ENCODE measurements around the gene RNU2-1. TPM values are rescaled to one million over a fixed set of nuclear protein-coding genes. Genes with fewer than 3 reads are reported as not detected.
A peak's percentile ranks its signal among the peaks of the same experiment; 100 is the strongest.
"Not testable (repeated sequence)": the region's sequence is repeated elsewhere in the genome, so short reads cannot be mapped to it uniquely, and the experiment has no call there.

Gene RNU2-1
- 1,000 to 10,000 TPM; 6,842 to 7,042 TPM for total RNA-seq

- H3K36me3 Mint-ChIP-seq (ENCODE audit: low read depth); CTCF ChIA-PET; H3K27me3 Mint-ChIP-seq; H3K27ac Mint-ChIP-seq; H3K4me1 Mint-ChIP-seq; DNase-seq; H3K9me3 Mint-ChIP-seq; H3K4me3 Mint-ChIP-seq; POLR2A ChIA-PET: not testable (repeated sequence)
These were observed at the start of gene RNU2-1 for GRCh38 chr17:43233877-43234276. RNU2-1 (minus strand) TSS chr17:43233977.

- H3K4me1 Mint-ChIP-seq; POLR2A ChIA-PET; H3K36me3 Mint-ChIP-seq (ENCODE audit: low read depth); CTCF ChIA-PET; H3K4me3 Mint-ChIP-seq; DNase-seq; H3K27me3 Mint-ChIP-seq; H3K27ac Mint-ChIP-seq; H3K9me3 Mint-ChIP-seq: not testable (repeated sequence)
These were observed 39.1 kb upstream of the RNU2-1 start for GRCh38 chr17:43272914-43273313.

DNA sequence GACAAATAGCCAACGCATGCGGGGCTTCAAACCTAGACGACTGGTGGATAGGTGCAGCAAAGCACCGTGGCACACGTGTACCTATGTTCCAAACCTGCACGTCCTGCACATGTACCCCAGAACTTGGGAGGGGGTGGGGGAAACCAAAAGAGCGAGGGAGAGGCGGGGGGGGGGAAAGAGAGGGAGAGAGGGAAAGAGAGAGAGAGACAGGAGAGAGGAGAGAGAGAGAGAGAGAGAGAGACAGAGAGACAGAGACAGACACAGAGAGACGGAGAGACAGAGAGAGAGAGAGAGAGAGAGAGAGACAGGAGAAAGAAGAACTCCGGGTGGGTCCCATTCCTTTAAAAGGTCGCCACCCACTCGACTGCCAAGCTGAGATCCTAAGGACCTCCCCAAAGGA lies 38.7 kb upstream of the RNU2-1 start:
- H3K27ac Mint-ChIP-seq = peak overlapping the region; percentile 36
- CTCF ChIA-PET; H3K4me1 Mint-ChIP-seq; H3K36me3 Mint-ChIP-seq (ENCODE audit: low read depth); DNase-seq; H3K27me3 Mint-ChIP-seq; H3K9me3 Mint-ChIP-seq; POLR2A ChIA-PET; H3K4me3 Mint-ChIP-seq: not testable (repeated sequence)

DNA sequence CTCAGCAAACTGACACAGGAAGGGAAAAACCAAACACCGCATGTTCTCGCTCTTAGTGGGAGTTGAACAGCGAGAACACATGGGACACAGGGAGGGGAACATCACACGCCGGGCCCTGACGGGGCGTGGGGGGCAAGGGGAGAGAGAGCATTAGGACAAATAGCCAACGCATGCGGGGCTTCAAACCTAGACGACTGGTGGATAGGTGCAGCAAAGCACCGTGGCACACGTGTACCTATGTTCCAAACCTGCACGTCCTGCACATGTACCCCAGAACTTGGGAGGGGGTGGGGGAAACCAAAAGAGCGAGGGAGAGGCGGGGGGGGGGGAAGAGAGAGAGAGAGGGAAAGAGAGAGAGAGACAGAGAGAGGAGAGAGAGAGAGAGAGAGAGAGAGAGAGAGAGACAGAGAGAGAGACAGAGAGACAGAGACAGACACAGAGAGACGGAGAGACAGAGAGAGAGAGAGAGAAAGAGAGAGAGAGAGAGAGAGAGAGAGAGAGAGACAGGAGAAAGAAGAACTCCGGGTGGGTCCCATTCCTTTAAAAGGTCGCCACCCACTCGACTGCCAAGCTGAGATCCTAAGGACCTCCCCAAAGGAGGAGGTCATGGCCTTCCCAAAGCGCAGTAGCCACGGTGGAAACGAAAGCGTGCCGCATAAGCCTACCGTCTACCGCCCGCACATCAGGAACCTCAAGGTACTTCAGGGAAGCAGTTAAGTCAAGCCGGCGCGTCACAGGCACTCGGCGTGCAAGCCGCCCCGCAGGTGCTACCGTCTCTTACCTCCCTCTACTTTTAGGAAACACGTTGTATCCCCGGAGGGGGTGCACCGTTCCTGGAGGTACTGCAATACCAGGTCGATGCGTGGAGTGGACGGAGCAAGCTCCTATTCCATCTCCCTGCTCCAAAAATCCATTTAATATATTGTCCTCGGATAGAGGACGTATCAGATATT lies 37.1 kb upstream of the RNU2-1 start:
- DNase-seq; H3K4me1 Mint-ChIP-seq; H3K9me3 Mint-ChIP-seq; H3K27ac Mint-ChIP-seq; H3K27me3 Mint-ChIP-seq; H3K4me3 Mint-ChIP-seq; CTCF ChIA-PET; H3K36me3 Mint-ChIP-seq (ENCODE audit: low read depth); POLR2A ChIA-PET: not testable (repeated sequence)

DNA sequence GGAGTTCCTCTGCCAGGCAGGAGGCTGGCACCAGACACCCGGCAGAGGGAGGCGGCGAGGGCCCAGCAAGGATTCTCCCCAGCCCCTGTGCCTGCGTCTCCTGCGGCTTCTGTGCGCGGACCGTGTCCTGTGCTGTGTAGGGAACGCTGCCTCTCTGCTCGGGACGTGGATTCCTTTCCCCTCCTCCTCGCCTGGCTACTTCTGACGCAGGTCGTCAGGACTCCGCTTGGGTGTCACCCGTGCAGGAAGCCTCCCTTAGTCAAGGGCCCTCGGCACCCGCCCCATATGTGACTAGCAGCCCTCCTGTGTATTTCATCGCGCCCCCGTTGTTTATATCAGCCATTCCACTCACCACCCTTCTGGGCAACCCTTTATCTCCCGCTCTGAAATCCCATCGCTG lies 12.7 kb upstream of the RNU2-1 start:
- H3K27ac Mint-ChIP-seq; H3K36me3 Mint-ChIP-seq (ENCODE audit: low read depth); H3K4me1 Mint-ChIP-seq; DNase-seq; H3K27me3 Mint-ChIP-seq; POLR2A ChIA-PET; H3K9me3 Mint-ChIP-seq; CTCF ChIA-PET; H3K4me3 Mint-ChIP-seq: not testable (repeated sequence)

DNA sequence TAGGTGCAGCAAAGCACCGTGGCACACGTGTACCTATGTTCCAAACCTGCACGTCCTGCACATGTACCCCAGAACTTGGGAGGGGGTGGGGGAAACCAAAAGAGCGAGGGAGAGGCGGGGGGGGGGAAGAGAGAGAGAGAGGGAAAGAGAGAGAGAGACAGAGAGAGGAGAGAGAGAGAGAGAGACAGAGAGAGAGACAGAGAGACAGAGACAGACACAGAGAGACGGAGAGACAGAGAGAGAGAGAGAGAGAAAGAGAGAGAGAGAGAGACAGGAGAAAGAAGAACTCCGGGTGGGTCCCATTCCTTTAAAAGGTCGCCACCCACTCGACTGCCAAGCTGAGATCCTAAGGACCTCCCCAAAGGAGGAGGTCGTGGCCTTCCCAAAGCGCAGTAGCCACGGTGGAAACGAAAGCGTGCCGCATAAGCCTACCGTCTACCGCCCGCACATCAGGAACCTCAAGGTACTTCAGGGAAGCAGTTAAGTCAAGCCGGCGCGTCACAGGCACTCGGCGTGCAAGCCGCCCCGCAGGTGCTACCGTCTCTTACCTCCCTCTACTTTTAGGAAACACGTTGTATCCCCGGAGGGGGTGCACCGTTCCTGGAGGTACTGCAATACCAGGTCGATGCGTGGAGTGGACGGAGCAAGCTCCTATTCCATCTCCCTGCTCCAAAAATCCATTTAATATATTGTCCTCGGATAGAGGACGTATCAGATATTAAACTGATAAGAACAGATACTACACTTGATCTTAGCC lies 7.0 kb upstream of the RNU2-1 start:
- CTCF ChIA-PET; H3K9me3 Mint-ChIP-seq; H3K4me1 Mint-ChIP-seq; H3K27me3 Mint-ChIP-seq; H3K4me3 Mint-ChIP-seq; H3K36me3 Mint-ChIP-seq (ENCODE audit: low read depth); H3K27ac Mint-ChIP-seq; DNase-seq; POLR2A ChIA-PET: not testable (repeated sequence)

- H3K4me1 Mint-ChIP-seq; H3K9me3 Mint-ChIP-seq; H3K36me3 Mint-ChIP-seq (ENCODE audit: low read depth); DNase-seq; H3K4me3 Mint-ChIP-seq; H3K27ac Mint-ChIP-seq; CTCF ChIA-PET; H3K27me3 Mint-ChIP-seq; POLR2A ChIA-PET: not testable (repeated sequence)
These were observed 5.8 kb upstream of the RNU2-1 start for GRCh38 chr17:43239597-43239996.

GRCh38 chr17:43233263-43233662 lies 514 bp downstream of the RNU2-1 start:
- H3K27ac Mint-ChIP-seq, POLR2A ChIA-PET: not testable (repeated sequence)

GRCh38 chr17:43232021-43232699 lies 1.6 kb downstream of the RNU2-1 start:
- H3K27ac Mint-ChIP-seq; CTCF ChIA-PET; H3K36me3 Mint-ChIP-seq (ENCODE audit: low read depth); H3K4me1 Mint-ChIP-seq; H3K27me3 Mint-ChIP-seq; H3K9me3 Mint-ChIP-seq; POLR2A ChIA-PET: not testable (repeated sequence)
- DNase-seq = peak; percentile 53
- peak overlapping the region; percentile 6 for H3K4me3 Mint-ChIP-seq

More at GRCh38 chr17:43233263-43233662, 514 bp downstream of the RNU2-1 start:
- CTCF ChIA-PET; H3K4me3 Mint-ChIP-seq; H3K27me3 Mint-ChIP-seq; H3K9me3 Mint-ChIP-seq; H3K36me3 Mint-ChIP-seq (ENCODE audit: low read depth); H3K4me1 Mint-ChIP-seq; DNase-seq: not testable (repeated sequence)

- DNase-seq; POLR2A ChIA-PET; H3K9me3 Mint-ChIP-seq; H3K36me3 Mint-ChIP-seq (ENCODE audit: low read depth); H3K27me3 Mint-ChIP-seq; H3K4me3 Mint-ChIP-seq; CTCF ChIA-PET; H3K4me1 Mint-ChIP-seq; H3K27ac Mint-ChIP-seq: not testable (repeated sequence)
These were observed 2.4 kb downstream of the RNU2-1 start for GRCh38 chr17:43231205-43232020.

DNA sequence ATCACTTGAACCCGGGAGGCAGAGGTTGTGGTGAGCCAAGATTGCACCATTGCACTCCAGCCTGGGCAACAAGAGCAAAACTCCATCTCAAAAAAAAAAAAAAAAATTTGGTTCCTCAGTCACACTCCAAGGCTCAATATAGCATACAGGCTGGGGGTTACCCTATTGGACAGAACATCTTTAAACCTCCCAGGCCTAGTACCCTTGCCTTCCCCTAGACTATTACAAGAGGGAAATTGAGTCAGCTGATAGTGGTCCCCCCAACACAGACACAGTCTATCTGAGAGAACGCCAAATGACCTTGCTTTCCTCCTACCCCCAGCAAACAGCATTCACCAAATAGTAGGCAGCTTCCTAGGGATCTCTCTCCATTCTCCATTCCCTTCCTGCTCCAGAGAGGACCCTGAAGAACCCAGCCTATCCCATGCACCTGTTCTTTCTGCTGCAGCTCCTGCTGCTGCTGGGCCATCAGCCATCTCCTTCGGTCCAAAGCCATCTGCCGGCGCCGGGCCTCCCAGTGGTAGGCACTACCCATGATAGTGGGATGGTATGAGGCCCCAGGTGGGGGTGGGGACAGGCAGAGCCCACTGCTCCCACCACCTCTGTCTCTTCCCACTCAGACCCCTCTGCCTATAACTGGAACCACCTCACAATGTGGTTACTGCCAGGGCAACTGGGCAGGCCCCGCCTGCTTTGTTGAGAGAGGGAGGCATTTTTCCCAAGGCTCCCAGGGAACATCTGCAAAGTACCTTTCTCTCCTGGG lies 5.6 kb downstream of the RNU2-1 start, which contains the start of gene CCDC200:
Gene CCDC200, minus strand, starts transcription at position 604 of the 763 bp plus-strand sequence. Its CDS starts 69 bp downstream, at position 535.
- H3K9me3 Mint-ChIP-seq; H3K27ac Mint-ChIP-seq; DNase-seq; H3K36me3 Mint-ChIP-seq (ENCODE audit: low read depth); H3K4me1 Mint-ChIP-seq; CTCF ChIA-PET; H3K4me3 Mint-ChIP-seq; H3K27me3 Mint-ChIP-seq; POLR2A ChIA-PET: not testable (repeated sequence)

GRCh38 chr17:43226393-43226792 lies 7.4 kb downstream of the RNU2-1 start:
- no peaks in the 10 kb centered on the region for H3K27me3 Mint-ChIP-seq
- no peak overlapping the region for H3K27ac Mint-ChIP-seq
- H3K36me3 Mint-ChIP-seq (ENCODE audit: low read depth) = peaks cover 10% of the 10 kb centered on the region
- peaks cover 3% of the 10 kb centered on the region for H3K4me1 Mint-ChIP-seq
- DNase-seq = no peak
- H3K9me3 Mint-ChIP-seq = no peaks in the 10 kb centered on the region
- ChIA-PET CTCF (no interaction called here), POLR2A (interaction anchor here (1.2 to 1.9 kb wide), 3 partner anchors 13 to 89 kb away, joined by 3 to 10 read pairs (median 3); partner anchors contain the start of gene TMEM106A)
- H3K4me3 Mint-ChIP-seq = no peak overlapping the region

All from activated CD4-positive, alpha-beta memory T cell treated with anti-CD3 and anti-CD28 coated beads, Interleukin-2, amount 10 ng/mL, durations not matched to agents 7 days and 5 days (primary cell).